Psoas muscle (tissue), 8 donors: ENCODE results near the gene CADM2. TPM values are rescaled to one million over a fixed set of nuclear protein-coding genes. Genes with fewer than 3 reads are reported as not detected.

Source experiments
- ATAC-seq, 4 donors: fragments of 200-7000 bp; cut with Tn5 transposase; one replicate each; pipeline ENCODE4 v1.9.1; 2020; ENCODE audit warnings: moderate library complexity in 3 of 4, mild to moderate bottlenecking in 2 of 4
- DNase-seq, 2 donors: peaks; one replicate each; pipeline ENCODE4 v3.0.0-alpha.2; 2020
- H3K27ac ChIP-seq: fragments of 200-600 bp; one replicate; pipeline ENCODE4 v1.8.0; 2022
- H3K27me3 ChIP-seq, 3 donors: fragments of 200-600 bp in 1 of 3; one replicate each; pipeline versions ENCODE4 v1.6.1 to v1.8.0; 2013 to 2022; ENCODE audit warnings: low read length in 2 of 3, mild to moderate bottlenecking in 2 of 3, moderate library complexity in 1 of 3; ENCODE audit not compliant: insufficient read depth in 3 of 3
- H3K36me3 ChIP-seq, 2 donors: fragments of 200-600 bp in 1 of 2; one replicate each; pipeline versions ENCODE4 v1.6.1 to v1.8.0; 2013 to 2022; ENCODE audit warnings: low read depth in 1 of 2, mild to moderate bottlenecking in 1 of 2, moderate library complexity in 1 of 2; ENCODE audit not compliant: insufficient read depth in 1 of 2
- H3K4me1 ChIP-seq: fragments of 200-600 bp; one replicate; pipeline ENCODE4 v1.8.0; 2022
- H3K4me3 ChIP-seq: fragments of 200-600 bp; one replicate; pipeline ENCODE4 v1.8.0; 2022; ENCODE audit warnings: mild to moderate bottlenecking
- H3K9me3 ChIP-seq: fragments of 200-600 bp; one replicate; pipeline ENCODE4 v1.8.0; 2022
- CTCF ChIP-seq: fragments of 200-600 bp; IDR thresholded peaks from one replicate; pipeline ENCODE4 v1.8.0; 2022; ENCODE audit warnings: antibody characterized with exemption
- WGBS, 3 donors: extraction: QIAGEN DNeasy Blood & Tissue Kit; methylation state at CpG; one replicate each; pipeline versions ENCODE4 v1.1.6 to v1.1.7; 2013; 5-methylcytosine and 5-hydroxymethylcytosine counted together
- intact Hi-C, 2 donors: fragments of 100-400 bp; cut with DNase I; formaldehyde crosslinking; loops; one replicate each; pipeline versions ENCODE4 v1.11.0 to v1.14.2; 2022
- polyA plus RNA-seq, 3 donors: library from polyadenylated mRNA; stranded (reverse); fragments of 200-250 nt; gene quantifications; one replicate each; pipeline ENCODE4 v1.2.3, GENCODE V29; 2013
- total RNA-seq, 4 donors: library from RNA; stranded (reverse); fragmentation: NEBNext Ultra II Directional in 2 of 4; extraction: Animal tissue kit (Norgen Biotek cat#: 25700) in 2 of 4; gene quantifications; one replicate each; pipeline versions ENCODE4 v1.2.1 to v1.2.4, GENCODE V29; 2021 to 2023
- donor health status: healthy with polysubstance abuse.
- donor health status: DM: no; HTN: no; CAD: no; lungs with moderate emphysema.
- donor health status: Bipolar disorder and iron deficiency.
- donor health status: healthy.
- donor health status: DM: yes; HTN: yes; CAD: no.
- donor health status: DM: no; HTN: no; CAD: no.
- donor health status: DM: no; HTN: no; CAD: no.
- donor health status: DM: yes; HTN: yes; CAD: no.

Gene CADM2
- total and polyA plus RNA-seq, 7 donors: 3.6 to 15.7 (median 6.3) TPM

DNA sequence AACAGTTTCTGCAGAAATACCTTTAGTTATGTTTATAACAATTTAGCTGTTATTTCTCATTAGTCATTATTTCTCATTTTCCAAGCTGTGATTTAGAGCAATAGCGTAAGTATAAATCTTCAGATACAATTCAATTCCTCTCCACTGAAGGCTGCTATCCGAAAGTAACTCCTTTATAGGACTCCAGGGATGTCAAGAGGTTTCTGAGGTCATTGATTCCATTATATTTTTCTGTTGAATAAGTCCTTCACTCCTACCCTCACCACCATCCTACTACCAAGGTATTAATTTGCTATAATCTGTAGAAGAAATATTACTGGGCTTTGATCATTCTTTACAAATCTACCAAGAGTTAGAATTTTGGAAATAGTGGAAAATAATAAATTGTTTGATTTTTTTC, 285.7 kb downstream of the CADM2 start:
- no peak for TF ChIP-seq CTCF
- Histone ChIP-seq H3K9me3 (no peaks in the 10 kb centered on the region), H3K4me1 (no peaks in the 10 kb centered on the region), H3K36me3 (no peaks in the 10 kb centered on the region), H3K4me3 (no peak overlapping the region), H3K27ac (no peak overlapping the region), H3K27me3 (no peaks in the 10 kb centered on the region)
- ATAC-seq: no peak
- no peak for DNase-seq
- WGBS, 3 donors: 72 to 86% (median 77%) methylated on average over 2 of the region's 2 CpGs
- intact Hi-C loops: no loop called here

GRCh38 chr3:85251766-85252165, 293.0 kb downstream of the CADM2 start:
- H3K36me3 ChIP-seq: no peaks in the 10 kb centered on the region
- intact Hi-C loops: no loop called here
- no peaks in the 10 kb centered on the region for H3K9me3 ChIP-seq
- H3K4me1 ChIP-seq: no peaks in the 10 kb centered on the region
- no peaks in the 10 kb centered on the region for H3K27me3 ChIP-seq
- TF ChIP-seq CTCF: no peak
- DNase-seq (no peak), ATAC-seq (no peak)
- no peak overlapping the region for H3K27ac ChIP-seq
- 94 to 96% (median 95%) methylated on average over 1 of the region's 1 CpG for WGBS, 3 donors
- H3K4me3 ChIP-seq: no peak overlapping the region

DNA sequence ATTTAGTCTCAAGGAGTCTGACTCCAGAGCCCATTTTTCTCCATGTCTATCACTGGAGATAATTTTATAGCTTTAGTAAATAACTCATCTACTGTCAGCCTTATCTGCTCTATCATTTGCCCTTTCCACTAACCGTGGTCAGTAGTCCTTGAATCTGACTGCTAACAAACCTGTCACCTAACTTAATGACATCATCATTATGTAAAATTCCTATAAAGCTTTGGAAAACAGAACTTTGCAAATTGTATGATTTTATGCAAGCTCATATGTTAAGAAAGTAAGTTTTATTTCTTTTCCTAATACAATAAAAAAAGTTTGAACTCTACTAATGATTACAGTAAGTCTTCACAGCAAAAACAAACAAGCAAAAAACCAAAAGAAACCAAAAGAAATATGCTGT, 293.9 kb downstream of the CADM2 start:
- Histone ChIP-seq H3K4me3 (no peak overlapping the region), H3K4me1 (no peaks in the 10 kb centered on the region), H3K36me3 (no peaks in the 10 kb centered on the region), H3K27ac (no peak overlapping the region), H3K9me3 (no peaks in the 10 kb centered on the region), H3K27me3 (no peaks in the 10 kb centered on the region)
- no peak for DNase-seq
- intact Hi-C loops: no loop called here
- 55 to 78% (median 67%) methylated on average over 1 of the region's 1 CpG for WGBS, 3 donors
- no peak for ATAC-seq
- no peak for TF ChIP-seq CTCF

DNA sequence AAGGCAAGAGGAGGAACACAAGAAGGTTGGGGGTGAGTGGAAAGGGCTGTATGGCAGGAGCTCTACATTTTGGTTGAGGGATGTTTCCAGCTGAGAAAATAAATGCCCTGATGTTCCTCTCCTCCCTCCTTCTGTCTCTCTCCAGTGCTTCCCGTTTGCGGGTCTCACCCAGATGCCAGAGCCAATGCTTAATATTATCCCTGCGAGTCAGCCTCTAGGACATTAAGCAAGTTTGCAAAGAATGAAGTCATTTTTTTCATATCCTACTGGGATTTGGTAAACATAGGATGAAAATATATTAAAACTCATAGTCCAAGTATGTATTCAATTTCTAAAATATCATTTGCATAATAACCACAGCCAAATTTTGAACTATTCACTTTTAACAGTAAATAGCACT, 295.9 kb downstream of the CADM2 start:
- no peaks in the 10 kb centered on the region for H3K9me3 ChIP-seq
- H3K27ac ChIP-seq: no peak overlapping the region
- intact Hi-C loops: no loop called here
- H3K4me3 ChIP-seq: no peak overlapping the region
- no peaks in the 10 kb centered on the region for H3K27me3 ChIP-seq
- no peak for ATAC-seq
- DNase-seq: no peak
- no peaks in the 10 kb centered on the region for H3K4me1 ChIP-seq
- no peaks in the 10 kb centered on the region for H3K36me3 ChIP-seq
- whole genome bisulfite sequencing, 3 donors: 55 to 68% (median 56%) methylated on average over 3 of the region's 3 CpGs
- no peak for TF ChIP-seq CTCF

- TF ChIP-seq CTCF: no peak
- intact Hi-C loops: no loop called here
- Histone ChIP-seq H3K36me3 (no peaks in the 10 kb centered on the region), H3K27me3 (no peaks in the 10 kb centered on the region), H3K4me3 (no peak overlapping the region), H3K4me1 (no peaks in the 10 kb centered on the region), H3K9me3 (no peaks in the 10 kb centered on the region), H3K27ac (no peak overlapping the region)
- DNase-seq: no peak
- WGBS, 3 donors: 57 to 64% (median 57%) methylated on average over 4 of the region's 4 CpGs
- no peak for ATAC-seq
Measured at GRCh38 chr3:85255949-85256348, 297.2 kb downstream of the CADM2 start.
